Sigmoid colon (tissue), 7 donors: Measurements from ENCODE around the gene ZFPM1. TPM values are rescaled to one million over a fixed set of nuclear protein-coding genes. Genes with fewer than 3 reads are reported as not detected.

Experiments
- DNase-seq: peaks from one replicate; pipeline ENCODE4 v3.0.0-alpha.2; 2019
- H3K27ac ChIP-seq, 4 donors: fragments of 200-600 bp; sonication (generic); one replicate each; pipeline ENCODE4 v1.5.1; 2016 to 2019; ENCODE audit warnings: mild to moderate bottlenecking in 1 of 4
- H3K27me3 ChIP-seq, 3 donors: fragments of 200-600 bp; sonication (generic); one replicate each; pipeline ENCODE4 v1.5.1; 2019; ENCODE audit warnings: mild to moderate bottlenecking in 1 of 3
- H3K36me3 ChIP-seq, 4 donors: fragments of 200-600 bp; sonication (generic); one replicate each; pipeline ENCODE4 v1.5.1; 2016 to 2019
- H3K4me1 ChIP-seq, 4 donors: fragments of 200-600 bp; sonication (generic); one replicate each; pipeline ENCODE4 v1.5.1; 2017 to 2019
- H3K4me3 ChIP-seq, 4 donors: fragments of 200-600 bp; sonication (generic); one replicate each; pipeline ENCODE4 v1.5.1; 2017 to 2019; ENCODE audit warnings: mild to moderate bottlenecking in 2 of 4, moderate library complexity in 1 of 4
- H3K9me3 ChIP-seq, 4 donors: fragments of 200-600 bp in 3 of 4; sonication (generic) in 3 of 4; one replicate each; pipeline versions ENCODE4 v1.5.1 to v1.6.1; 2013 to 2019
- EP300 ChIP-seq, 4 donors: sonication (generic); formaldehyde crosslinking; IDR thresholded peaks; one replicate each; pipeline ENCODE4 v1.6.1; 2017; ENCODE audit warnings: antibody characterized with exemption in 4 of 4
- POLR2A ChIP-seq, 2 donors: fragments of 450-650 bp; IDR thresholded peaks; one replicate each; pipeline ENCODE4 v1.6.1; 2016; ENCODE audit warnings: antibody characterized with exemption in 2 of 2, mild to moderate bottlenecking in 2 of 2, moderate library complexity in 2 of 2
- POLR2AphosphoS5 ChIP-seq, 4 donors: sonication (generic); formaldehyde crosslinking; IDR thresholded peaks; one replicate each; pipeline ENCODE4 v1.6.1; 2017; ENCODE audit warnings: antibody characterized with exemption in 4 of 4
- WGBS, 2 donors: extraction: QIAGEN DNeasy Blood & Tissue Kit; methylation state at CpG; one replicate each; pipeline ENCODE4 v1.1.7; 2013; 5-methylcytosine and 5-hydroxymethylcytosine counted together
- intact Hi-C: fragments of 100-400 bp; cut with DNase I; formaldehyde crosslinking; loops from one replicate; pipeline ENCODE4 v1.15.1; 2023
- polyA plus RNA-seq, 3 donors: library from polyadenylated mRNA; stranded (reverse); fragments of 200-250 nt; gene quantifications; one replicate each; pipeline ENCODE4 v1.2.3, GENCODE V29; 2013
- total RNA-seq, 4 donors: library from RNA; depleted of rRNA; stranded (reverse); fragments of >200 nt; gene quantifications; one replicate each; pipeline ENCODE4 v1.1.0, GENCODE V29; 2016
- TF ChIP-seq, protein P1 (sequence below), 4 experiments: fragments of 450-650 bp in 3 of 4; fragments of 200-600 bp in 1 of 4; IDR thresholded peaks; one replicate each; pipeline ENCODE4 v1.5.1; 2016 to 2019; ENCODE audit warnings: antibody characterized with exemption in 4 of 4, mild to moderate bottlenecking in 3 of 4, moderate library complexity in 2 of 4
- donor health status: healthy with polysubstance abuse.
- donor health status: Bipolar disorder and iron deficiency.
- donor health status: healthy.

Gene ZFPM1
- total and polyA plus RNA-seq, 7 donors: 0.27 to 3.7 (median 0.66) TPM

- intact Hi-C loops: no loop called here
- no peaks in the 10 kb centered on the region for H3K9me3 ChIP-seq
- no peak overlapping the region for H3K4me3 ChIP-seq
- TF ChIP-seq EP300 (IDR thresholded peaks at IDR 0.05): no peak
- TF ChIP-seq, protein P1, sequence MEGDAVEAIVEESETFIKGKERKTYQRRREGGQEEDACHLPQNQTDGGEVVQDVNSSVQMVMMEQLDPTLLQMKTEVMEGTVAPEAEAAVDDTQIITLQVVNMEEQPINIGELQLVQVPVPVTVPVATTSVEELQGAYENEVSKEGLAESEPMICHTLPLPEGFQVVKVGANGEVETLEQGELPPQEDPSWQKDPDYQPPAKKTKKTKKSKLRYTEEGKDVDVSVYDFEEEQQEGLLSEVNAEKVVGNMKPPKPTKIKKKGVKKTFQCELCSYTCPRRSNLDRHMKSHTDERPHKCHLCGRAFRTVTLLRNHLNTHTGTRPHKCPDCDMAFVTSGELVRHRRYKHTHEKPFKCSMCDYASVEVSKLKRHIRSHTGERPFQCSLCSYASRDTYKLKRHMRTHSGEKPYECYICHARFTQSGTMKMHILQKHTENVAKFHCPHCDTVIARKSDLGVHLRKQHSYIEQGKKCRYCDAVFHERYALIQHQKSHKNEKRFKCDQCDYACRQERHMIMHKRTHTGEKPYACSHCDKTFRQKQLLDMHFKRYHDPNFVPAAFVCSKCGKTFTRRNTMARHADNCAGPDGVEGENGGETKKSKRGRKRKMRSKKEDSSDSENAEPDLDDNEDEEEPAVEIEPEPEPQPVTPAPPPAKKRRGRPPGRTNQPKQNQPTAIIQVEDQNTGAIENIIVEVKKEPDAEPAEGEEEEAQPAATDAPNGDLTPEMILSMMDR (IDR thresholded peaks at IDR 0.05): peak in 2 of 4 experiments; percentile 17 to 38
- H3K27me3 ChIP-seq: peaks cover 0 to 11% (median 3%) of the 10 kb centered on the region in 3 donors
- no peak overlapping the region for H3K27ac ChIP-seq
- no peak for DNase-seq
- 20 to 50% methylated on average over 22 of the region's 22 CpGs for WGBS, 2 donors
- no peaks in the 10 kb centered on the region for H3K4me1 ChIP-seq
- no peaks in the 10 kb centered on the region for H3K36me3 ChIP-seq
Measured at GRCh38 chr16:88505405-88506082, 52.5 kb downstream of the ZFPM1 start.

DNA sequence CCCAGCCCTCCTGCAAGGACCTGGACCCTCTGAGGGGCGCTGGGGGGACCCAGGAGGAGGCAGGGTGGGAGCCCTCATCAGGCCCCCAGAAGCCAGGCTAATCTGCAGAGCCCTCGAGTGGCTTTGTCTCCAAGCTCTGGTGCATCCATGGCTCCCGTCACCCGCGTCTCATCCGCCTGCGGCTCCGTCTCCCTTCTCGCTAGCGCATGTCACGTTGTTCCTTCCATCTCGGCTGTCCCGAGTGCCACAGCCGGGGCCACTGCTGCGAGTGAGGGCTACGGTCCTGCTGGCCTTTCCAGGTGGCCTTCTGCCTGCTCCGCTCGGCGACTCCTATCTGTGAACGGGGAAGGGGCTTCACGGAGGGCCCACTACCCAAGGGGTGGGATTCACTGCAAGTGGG is 53.6 kb downstream of the ZFPM1 start:
- intact Hi-C loops: no loop called here
- Histone ChIP-seq H3K36me3 (no peaks in the 10 kb centered on the region), H3K4me1 (no peaks in the 10 kb centered on the region), H3K9me3 (no peaks in the 10 kb centered on the region), H3K4me3 (no peak overlapping the region), H3K27ac (no peak overlapping the region), H3K27me3 (peaks cover 0 to 22% (median 3%) of the 10 kb centered on the region in 3 donors)
- 89 to 97% methylated on average over 21 of the region's 21 CpGs for WGBS, 2 donors
- no peak for DNase-seq
- TF ChIP-seq, protein P1 (IDR thresholded peaks at IDR 0.05): no peak
- TF ChIP-seq POLR2A (IDR thresholded peaks at IDR 0.05) (no peak), POLR2AphosphoS5 (IDR thresholded peaks at IDR 0.05) (no peak)

- H3K36me3 ChIP-seq: no peaks in the 10 kb centered on the region
- H3K27ac ChIP-seq: no peak overlapping the region
- no peaks in the 10 kb centered on the region for H3K9me3 ChIP-seq
- no peak for DNase-seq
- 92 to 93% methylated on average over 9 of the region's 9 CpGs for WGBS, 2 donors
- no peak overlapping the region for H3K4me3 ChIP-seq
- peaks cover 0 to 28% (median 3%) of the 10 kb centered on the region in 3 donors for H3K27me3 ChIP-seq
- H3K4me1 ChIP-seq: no peaks in the 10 kb centered on the region
- TF ChIP-seq POLR2A (IDR thresholded peaks at IDR 0.05) (no peak), EP300 (IDR thresholded peaks at IDR 0.05) (no peak), POLR2AphosphoS5 (IDR thresholded peaks at IDR 0.05) (no peak)
- TF ChIP-seq, protein P1 (IDR thresholded peaks at IDR 0.05): no peak
- intact Hi-C loops: no loop called here
Measured at GRCh38 chr16:88507231-88507743, 54.2 kb downstream of the ZFPM1 start.

- Histone ChIP-seq H3K4me1 (no peaks in the 10 kb centered on the region), H3K27me3 (peaks cover 0 to 39% (median 13%) of the 10 kb centered on the region in 3 donors), H3K4me3 (no peak overlapping the region), H3K36me3 (no peaks in the 10 kb centered on the region), H3K27ac (no peak overlapping the region), H3K9me3 (no peaks in the 10 kb centered on the region)
- 80 to 87% methylated on average over 13 of the region's 13 CpGs for WGBS, 2 donors
- no peak for DNase-seq
- intact Hi-C loops: no loop called here
- TF ChIP-seq, protein P1 (IDR thresholded peaks at IDR 0.05): no peak
Measured at GRCh38 chr16:88508376-88508867, 55.3 kb downstream of the ZFPM1 start.
